Activated naive CD4-positive, alpha-beta T cell treated with Interleukin-2 at 50 U/mL for 16 hours (primary cell): ENCODE measurements around the gene KCNN3.

ENCODE experiments used
- DNase-seq: peaks from one replicate; pipeline ENCODE4 v3.0.0-alpha.2; 2020

The KCNN3 gene

GRCh38 chr1:154767315-154768240, 102.5 kb downstream of the KCNN3 start:
- DNase-seq, result no peak

GRCh38 chr1:154765970-154766369, 104.1 kb downstream of the KCNN3 start:
- DNase-seq, result no peak

GRCh38 chr1:154764773-154765172, 105.3 kb downstream of the KCNN3 start:
- DNase-seq, result no peak

GRCh38 chr1:154764181-154764580, 105.9 kb downstream of the KCNN3 start:
- DNase-seq, result no peak

- DNase-seq, result peak; percentile 86
These were observed 109.6 kb downstream of the KCNN3 start for GRCh38 chr1:154760469-154760933.

- no peak for DNase-seq
These were observed 110.3 kb downstream of the KCNN3 start for GRCh38 chr1:154759793-154760192.

GRCh38 chr1:154759196-154759595, 110.9 kb downstream of the KCNN3 start:
- peak; percentile 64 for DNase-seq

GRCh38 chr1:154758346-154758745, 111.7 kb downstream of the KCNN3 start:
- no peak for DNase-seq

GRCh38 chr1:154756793-154757548, 113.1 kb downstream of the KCNN3 start:
- no peak for DNase-seq

- no peak for DNase-seq
These were observed 114.0 kb downstream of the KCNN3 start for GRCh38 chr1:154755858-154756730.

GRCh38 chr1:154753426-154753825, 116.7 kb downstream of the KCNN3 start:
- DNase-seq, result no peak

- no peak for DNase-seq
These were observed 117.6 kb downstream of the KCNN3 start for GRCh38 chr1:154752273-154753030.

- no peak for DNase-seq
These were observed 118.4 kb downstream of the KCNN3 start for GRCh38 chr1:154751690-154752089.

GRCh38 chr1:154750681-154751665, 119.1 kb downstream of the KCNN3 start:
- DNase-seq, result no peak

GRCh38 chr1:154749078-154749760, 120.9 kb downstream of the KCNN3 start:
- peak; percentile 33 for DNase-seq

- DNase-seq, result no peak
These were observed 121.7 kb downstream of the KCNN3 start for GRCh38 chr1:154748405-154748775.

GRCh38 chr1:154747740-154748404, 122.2 kb downstream of the KCNN3 start:
- peak; percentile 45 for DNase-seq

- DNase-seq, result no peak
These were observed 122.7 kb downstream of the KCNN3 start for GRCh38 chr1:154747380-154747739.

- DNase-seq, result no peak
These were observed 123.3 kb downstream of the KCNN3 start for GRCh38 chr1:154746622-154747299.
